ENCODE results near the gene SASH1. TPM values are rescaled to one million over a fixed set of nuclear protein-coding genes. Genes with fewer than 3 reads are reported as not detected.

SASH1 gene
- total and polyA plus RNA-seq, 2 of the 8 experiments (the other 6 are each of a cell fraction or from before 2014, with no cell fraction given), result 6.0 to 20.2 TPM

- Histone ChIP-seq H3K23ac (ENCODE audit: insufficient read length) (no peak overlapping the region), H3K18ac (ENCODE audit: extremely low read depth, low read length) (no peak overlapping the region), H3K23me2 (ENCODE audit: low read depth, low read length) (0 out of 2 replicates have a peak, but pooled peaks cover 2% of the 10 kb centered on the region), H3K27ac (ENCODE audit: low read depth, low read length) (no peak overlapping the region), H3K27me3 (replicated peaks in 1 of 4; ENCODE audit: control insufficient read depth in 3 of 4, extremely low read depth in 1 of 4, insufficient read depth in 3 of 4, low read length in 3 of 4) (no peaks in the 10 kb centered on the region), H3K4me3 (ENCODE audit: extremely low read depth in 1 of 4, insufficient read depth in 2 of 4, low read depth in 3 of 4, low read length in 4 of 4) (no peak overlapping the region), H2BK5ac (ENCODE audit: low read depth, low read length) (no peak overlapping the region), H3K56ac (replicated peaks; ENCODE audit: insufficient read length, low read depth, low read length) (no peak overlapping the region), H2BK15ac (ENCODE audit: low read length) (no peak overlapping the region), H3K4ac (replicated peaks; ENCODE audit: insufficient read length, low read depth, low read length) (no peak overlapping the region), H3K4me2 (ENCODE audit: insufficient read depth in 1 of 2, low read depth in 2 of 2, low read length in 2 of 2) (no peak overlapping the region), H4K5ac (ENCODE audit: insufficient read length, low read depth, low read length) (no peak overlapping the region), H3K4me1 (replicated peaks in 1 of 4; ENCODE audit: control insufficient read depth in 3 of 4, insufficient read depth in 4 of 4, low read length in 3 of 4) (peaks cover 0 to 19% (median 8%) of the 10 kb centered on the region in 4 experiments; a peak in 6 of 7 replicates), H4K91ac (replicated peaks; ENCODE audit: insufficient read length, low read length) (no peak overlapping the region), H2AFZ (ENCODE audit: low read length) (no peak overlapping the region), H3K36me3 (ENCODE audit: control insufficient read depth in 2 of 4, insufficient read depth in 4 of 4, low read length in 3 of 4) (no peaks in the 10 kb centered on the region; a peak in 1 of 8 replicates), H4K8ac (ENCODE audit: extremely low read depth, insufficient read depth, low read length) (no peak overlapping the region), H3K79me1 (ENCODE audit: low read depth, low read length) (peaks cover under 1% of the 10 kb centered on the region; the same call in 1 of the 2 replicates), H2AK5ac (ENCODE audit: low read depth, low read length) (no peak overlapping the region), H2BK12ac (ENCODE audit: low read depth, low read length) (no peak overlapping the region), H3K9ac (replicated peaks in 1 of 4; ENCODE audit: extremely low read depth in 1 of 4, low read depth in 3 of 4, low read length in 3 of 4) (no peak overlapping the region), H3K9me3 (ENCODE audit: insufficient read depth in 2 of 2, low read depth in 1 of 2, low read length in 1 of 2) (no peaks in the 10 kb centered on the region), H3K79me2 (ENCODE audit: control insufficient read depth in 1 of 2, insufficient read depth in 2 of 2, low read length in 2 of 2) (0 out of 4 replicates have a peak, but pooled peaks cover 0 to 3% of the 10 kb centered on the region in 2 experiments), H2BK20ac (ENCODE audit: low read length) (no peak overlapping the region), H2BK120ac (replicated peaks; ENCODE audit: low read depth, low read length) (no peak overlapping the region), H3K14ac (ENCODE audit: insufficient read length) (no peak overlapping the region), H4K20me1 (replicated peaks in 1 of 2; ENCODE audit: control insufficient read depth in 1 of 2, insufficient read depth in 2 of 2, low read length in 2 of 2) (no peaks in the 10 kb centered on the region)
- FAIRE-seq (no peak), DNase-seq (ENCODE audit: low read depth in 1 of 2, low spot score in 2 of 2) (no peak)
- no peak for TF ChIP-seq EGR1 (IDR thresholded peaks at IDR 0.05; ENCODE audit: borderline replicate concordance, low read depth, low read length)
- no peak for TF ChIP-seq SIRT6 (IDR thresholded peaks at IDR 0.05; ENCODE audit: low read length)
- no peak for TF ChIP-seq CHD1 (IDR thresholded peaks at IDR 0.05; ENCODE audit: low read depth, low read length)
- no peak for TF ChIP-seq POLR2AphosphoS5 (IDR thresholded peaks at IDR 0.05; ENCODE audit: low read depth, low read length)
- TF ChIP-seq CEBPB (IDR thresholded peaks at IDR 0.05; ENCODE audit: low read depth, low read length), result no peak
- TF ChIP-seq SUZ12 (IDR thresholded peaks at IDR 0.05; ENCODE audit: low read length), result no peak
- TF ChIP-seq ATF3 (IDR thresholded peaks at IDR 0.05; ENCODE audit: insufficient read depth, low read depth, low read length), result no peak
- TF ChIP-seq SIN3A (conservative IDR thresholded peaks at IDR 0.05 in 1 of 2, IDR thresholded peaks at IDR 0.05 in 1 of 2; ENCODE audit: low read depth in 1 of 2, low read length in 2 of 2), result no peak
- TF ChIP-seq SP1 (IDR thresholded peaks at IDR 0.05; ENCODE audit: low read depth, low read length), result no peak
- ChIA-PET CTCF (ENCODE audit: partially characterized antibody) (interaction anchor here (1.0 to 2.1 kb wide), 6 partner anchors 10 to 267 kb away, joined by 4 to 5 read pairs (median 4); no protein-coding TSS in a partner anchor), POLR2A (ENCODE audit: partially characterized antibody) (interaction anchor here (0.7 kb wide), 1 partner anchor 99 kb away, joined by 4 read pairs; no protein-coding TSS in a partner anchor)
- WGBS, 2 experiments (ENCODE audit: extremely low coverage in 1 of 2, insufficient coverage in 1 of 2, insufficient read length in 1 of 2, insufficient replicate concordance in 2 of 2, low coverage in 1 of 2, low lambda C conversion rate in 2 of 2, missing lambda C conversion rate in 1 of 2), result 86% methylated on average over 3 of the region's 3 CpGs; no CpG with 5 or more reads in 1 of the 2 experiments
These were observed 104.0 kb downstream of the SASH1 start for GRCh38 chr6:148446681-148447080.

Measured in H1 (cell line).